ENCODE measurements around the gene FHOD3.
A peak's percentile ranks its signal among the peaks of the same experiment; 100 is the strongest.

The FHOD3 gene

GRCh38 chr18:36680042-36680441, 382.5 kb downstream of the FHOD3 start:
- Histone ChIP-seq H3K4me1 (ENCODE audit: control insufficient read depth in 1 of 2, insufficient read depth in 2 of 2, low read length in 2 of 2) (no peaks in the 10 kb centered on the region), H3K4me3 (ENCODE audit: low read depth in 1 of 2, low read length in 2 of 2) (no peak overlapping the region), H3K9me3 (ENCODE audit: control insufficient read depth in 1 of 2, low read length in 2 of 2) (peaks cover 4% of the 10 kb centered on the region in 2 donors), H3K27ac (ENCODE audit: low read length) (no peak overlapping the region), H3K36me3 (ENCODE audit: control insufficient read depth in 1 of 2, insufficient read depth in 2 of 2, low read length in 2 of 2) (no peaks in the 10 kb centered on the region), H3K27me3 (ENCODE audit: low read depth, low read length) (no peaks in the 10 kb centered on the region)

- no peaks in the 10 kb centered on the region for H3K27me3 ChIP-seq (ENCODE audit: low read depth, low read length)
- no peak overlapping the region for H3K4me3 ChIP-seq (ENCODE audit: low read depth in 1 of 2, low read length in 2 of 2)
- peaks cover 0 to under 1% of the 10 kb centered on the region in 2 donors for H3K4me1 ChIP-seq (ENCODE audit: control insufficient read depth in 1 of 2, insufficient read depth in 2 of 2, low read length in 2 of 2)
- no peaks in the 10 kb centered on the region for H3K36me3 ChIP-seq (ENCODE audit: control insufficient read depth in 1 of 2, insufficient read depth in 2 of 2, low read length in 2 of 2)
- no peak overlapping the region for H3K27ac ChIP-seq (ENCODE audit: low read length)
- peaks cover 0 to 4% of the 10 kb centered on the region in 2 donors for H3K9me3 ChIP-seq (ENCODE audit: control insufficient read depth in 1 of 2, low read length in 2 of 2)
These were observed 388.1 kb downstream of the FHOD3 start for GRCh38 chr18:36685580-36685979.

DNA sequence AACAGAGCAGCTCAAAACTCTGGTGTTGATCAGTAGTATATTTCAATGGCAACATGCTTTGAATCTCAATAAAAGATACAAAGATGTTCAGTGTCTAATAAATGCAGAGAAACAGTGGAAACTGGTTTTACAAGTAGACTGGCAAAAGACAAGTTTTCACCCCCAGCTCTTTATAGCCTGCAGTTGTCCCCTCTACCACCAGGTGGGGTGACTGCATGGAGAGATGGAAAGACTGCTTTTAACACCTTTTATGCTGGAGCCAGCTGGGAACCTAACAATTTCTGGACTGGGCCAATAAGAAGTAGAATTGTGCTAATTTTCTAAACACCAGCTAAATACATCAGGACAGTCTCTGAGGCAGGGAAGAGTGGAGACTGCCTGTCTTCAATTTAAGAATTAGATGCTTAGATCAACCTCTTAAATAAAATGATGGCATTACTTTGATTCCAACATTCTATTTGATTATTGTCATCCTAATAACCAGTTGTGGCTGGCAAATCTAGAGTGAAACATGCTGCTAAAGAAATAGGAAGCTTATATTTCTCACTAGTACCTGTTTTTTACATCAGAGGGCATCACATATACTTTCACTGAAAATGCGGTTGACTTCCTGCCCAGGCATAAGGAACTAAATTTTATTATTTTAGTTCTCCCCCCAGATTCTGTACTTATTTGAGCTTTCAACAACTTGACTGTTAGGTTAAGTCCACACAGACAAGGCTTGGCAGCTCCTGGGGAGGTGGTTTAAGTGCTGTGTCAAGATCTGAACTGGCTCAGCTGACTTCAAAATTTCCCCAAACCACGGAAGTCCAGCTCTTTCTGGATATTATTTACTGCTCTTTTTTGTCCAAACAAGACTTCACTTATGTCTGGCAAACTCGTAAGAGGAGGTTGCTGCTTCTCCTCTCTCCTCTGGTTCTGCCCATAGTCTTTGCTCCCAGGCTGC, 390.8 kb downstream of the FHOD3 start:
- Histone ChIP-seq H3K36me3 (ENCODE audit: control insufficient read depth in 1 of 2, insufficient read depth in 2 of 2, low read length in 2 of 2) (no peaks in the 10 kb centered on the region), H3K4me1 (ENCODE audit: control insufficient read depth in 1 of 2, insufficient read depth in 2 of 2, low read length in 2 of 2) (peaks cover 0 to 17% of the 10 kb centered on the region in 2 donors), H3K9me3 (ENCODE audit: control insufficient read depth in 1 of 2, low read length in 2 of 2) (peaks cover 0 to 4% of the 10 kb centered on the region in 2 donors), H3K27ac (ENCODE audit: low read length) (no peak overlapping the region), H3K27me3 (ENCODE audit: low read depth, low read length) (no peaks in the 10 kb centered on the region), H3K4me3 (ENCODE audit: low read depth in 1 of 2, low read length in 2 of 2) (no peak overlapping the region)

DNA sequence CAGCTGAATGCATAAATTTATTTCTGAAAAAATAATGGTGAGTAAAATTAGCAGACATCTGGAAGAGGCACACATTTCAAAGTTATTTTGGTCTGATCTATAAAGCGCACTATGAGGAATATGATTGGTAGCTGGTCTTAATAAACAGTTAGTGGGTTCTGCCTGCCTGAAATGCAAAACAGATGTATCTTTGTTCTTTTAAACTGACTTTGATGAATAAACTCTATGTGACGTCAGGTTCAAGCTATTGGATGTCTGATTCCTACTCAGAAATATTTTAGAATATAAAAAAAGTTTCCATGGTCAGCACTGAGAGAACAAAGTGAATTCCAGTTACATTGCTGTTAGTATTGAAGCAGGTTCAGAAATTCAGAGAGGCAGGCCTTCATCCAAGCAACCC, 394.9 kb downstream of the FHOD3 start:
- Histone ChIP-seq H3K4me3 (ENCODE audit: low read depth in 1 of 2, low read length in 2 of 2) (peak overlapping the region in 1 of 2 donors; percentile 60), H3K9me3 (ENCODE audit: control insufficient read depth in 1 of 2, low read length in 2 of 2) (no peaks in the 10 kb centered on the region), H3K4me1 (ENCODE audit: control insufficient read depth in 1 of 2, insufficient read depth in 2 of 2, low read length in 2 of 2) (peaks cover 0 to 17% of the 10 kb centered on the region in 2 donors), H3K27ac (ENCODE audit: low read length) (peak overlapping the region; percentile 50), H3K36me3 (ENCODE audit: control insufficient read depth in 1 of 2, insufficient read depth in 2 of 2, low read length in 2 of 2) (no peaks in the 10 kb centered on the region), H3K27me3 (ENCODE audit: low read depth, low read length) (no peaks in the 10 kb centered on the region)

DNA sequence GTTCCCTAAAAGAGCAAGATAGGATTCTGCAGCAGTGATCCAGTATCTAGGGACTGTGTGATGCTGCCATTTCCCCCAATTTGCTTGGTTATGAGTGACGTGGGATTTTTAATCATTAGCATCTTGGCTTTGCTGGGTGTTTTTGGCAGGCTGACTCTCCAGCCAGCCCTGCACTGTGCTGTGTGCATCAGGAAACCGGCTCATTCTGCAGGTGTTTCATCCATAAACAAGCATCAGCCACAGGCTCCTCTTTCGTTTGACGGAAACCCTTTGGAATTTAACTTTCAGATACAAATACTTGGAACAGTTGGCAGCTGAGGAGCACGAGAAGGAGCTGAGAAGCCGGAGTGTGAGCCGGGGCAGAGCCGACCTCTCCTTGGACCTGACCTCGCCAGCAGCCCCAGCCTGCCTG, 395.4 kb downstream of the FHOD3 start:
- no peaks in the 10 kb centered on the region for H3K36me3 ChIP-seq (ENCODE audit: control insufficient read depth in 1 of 2, insufficient read depth in 2 of 2, low read length in 2 of 2)
- H3K27ac ChIP-seq (ENCODE audit: low read length): peak overlapping the region; percentile 50
- no peaks in the 10 kb centered on the region for H3K9me3 ChIP-seq (ENCODE audit: control insufficient read depth in 1 of 2, low read length in 2 of 2)
- peak overlapping the region; percentile 43 to 60 for H3K4me3 ChIP-seq (ENCODE audit: low read depth in 1 of 2, low read length in 2 of 2)
- no peaks in the 10 kb centered on the region for H3K27me3 ChIP-seq (ENCODE audit: low read depth, low read length)
- H3K4me1 ChIP-seq (ENCODE audit: control insufficient read depth in 1 of 2, insufficient read depth in 2 of 2, low read length in 2 of 2): peaks cover 0 to 17% of the 10 kb centered on the region in 2 donors

DNA sequence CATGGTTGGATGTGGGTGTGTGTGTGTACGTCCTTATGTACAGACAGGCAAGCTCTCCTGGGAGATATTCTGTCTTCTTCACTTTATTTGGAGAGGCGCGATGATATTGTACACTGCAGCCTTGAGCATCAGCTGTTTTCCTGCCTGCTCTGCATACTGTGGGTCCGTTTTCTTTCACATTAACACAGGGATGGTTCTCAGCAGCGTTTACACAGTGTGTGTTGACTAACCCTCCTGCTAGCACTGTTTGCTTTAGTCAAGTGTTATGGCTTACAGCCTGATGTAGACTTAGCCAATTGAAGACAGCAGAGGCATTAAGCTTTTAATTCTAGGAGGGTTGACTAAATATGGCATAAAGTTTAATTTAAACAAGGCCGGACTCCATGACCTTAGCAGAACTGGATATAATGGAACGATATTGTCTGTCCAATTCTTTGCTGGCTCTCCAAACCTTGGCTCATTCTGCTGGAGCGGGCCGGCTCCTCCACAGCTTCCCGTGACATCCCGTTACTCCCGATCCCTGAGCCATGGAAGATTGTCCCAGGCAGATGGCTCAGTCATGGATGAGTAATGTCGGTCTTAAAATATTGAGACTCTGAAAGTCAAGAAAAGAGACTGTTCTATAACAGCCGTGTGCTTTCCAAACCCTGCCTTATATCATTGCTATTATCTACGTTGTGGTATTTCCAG, 396.6 kb downstream of the FHOD3 start:
- peak overlapping the region; percentile 50 for H3K27ac ChIP-seq (ENCODE audit: low read length)
- H3K4me3 ChIP-seq (ENCODE audit: low read depth in 1 of 2, low read length in 2 of 2): peak overlapping the region; percentile 43 to 60
- H3K36me3 ChIP-seq (ENCODE audit: control insufficient read depth in 1 of 2, insufficient read depth in 2 of 2, low read length in 2 of 2): no peaks in the 10 kb centered on the region
- no peaks in the 10 kb centered on the region for H3K27me3 ChIP-seq (ENCODE audit: low read depth, low read length)
- no peaks in the 10 kb centered on the region for H3K9me3 ChIP-seq (ENCODE audit: control insufficient read depth in 1 of 2, low read length in 2 of 2)
- H3K4me1 ChIP-seq (ENCODE audit: control insufficient read depth in 1 of 2, insufficient read depth in 2 of 2, low read length in 2 of 2): peaks cover 0 to 17% of the 10 kb centered on the region in 2 donors

GRCh38 chr18:36695806-36696205, 398.3 kb downstream of the FHOD3 start:
- no peak overlapping the region for H3K4me3 ChIP-seq (ENCODE audit: low read depth in 1 of 2, low read length in 2 of 2)
- H3K36me3 ChIP-seq (ENCODE audit: control insufficient read depth in 1 of 2, insufficient read depth in 2 of 2, low read length in 2 of 2): no peaks in the 10 kb centered on the region
- H3K9me3 ChIP-seq (ENCODE audit: control insufficient read depth in 1 of 2, low read length in 2 of 2): no peaks in the 10 kb centered on the region
- H3K27ac ChIP-seq (ENCODE audit: low read length): no peak overlapping the region
- H3K27me3 ChIP-seq (ENCODE audit: low read depth, low read length): no peaks in the 10 kb centered on the region
- peaks cover 0 to 14% of the 10 kb centered on the region in 2 donors for H3K4me1 ChIP-seq (ENCODE audit: control insufficient read depth in 1 of 2, insufficient read depth in 2 of 2, low read length in 2 of 2)

- Histone ChIP-seq H3K27me3 (ENCODE audit: low read depth, low read length) (no peaks in the 10 kb centered on the region), H3K4me1 (ENCODE audit: control insufficient read depth in 1 of 2, insufficient read depth in 2 of 2, low read length in 2 of 2) (no peaks in the 10 kb centered on the region), H3K4me3 (ENCODE audit: low read depth in 1 of 2, low read length in 2 of 2) (no peak overlapping the region), H3K9me3 (ENCODE audit: control insufficient read depth in 1 of 2, low read length in 2 of 2) (no peaks in the 10 kb centered on the region), H3K36me3 (ENCODE audit: control insufficient read depth in 1 of 2, insufficient read depth in 2 of 2, low read length in 2 of 2) (no peaks in the 10 kb centered on the region), H3K27ac (ENCODE audit: low read length) (no peak overlapping the region)
These were observed 400.4 kb downstream of the FHOD3 start for GRCh38 chr18:36697905-36698304.

DNA sequence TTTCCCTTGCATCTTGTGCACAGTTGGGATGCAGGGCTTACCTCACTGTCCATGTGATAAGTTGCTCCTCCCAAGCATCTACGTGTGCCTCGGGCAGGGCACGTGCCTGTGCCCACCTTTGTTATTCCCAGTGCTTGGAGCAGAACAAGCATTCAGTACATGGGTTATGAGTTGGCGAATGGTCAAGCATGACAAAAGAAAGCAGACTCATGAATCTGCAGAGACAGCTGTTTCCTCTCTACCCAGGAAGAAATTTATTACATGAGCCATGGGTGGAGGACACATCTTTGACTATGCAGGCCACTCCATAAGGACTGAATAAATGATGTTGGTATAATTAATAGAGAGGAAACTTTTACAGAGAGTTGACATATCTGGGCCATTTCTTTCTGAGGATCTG, 403.4 kb downstream of the FHOD3 start:
- peaks cover 0 to 12% of the 10 kb centered on the region in 2 donors for H3K4me1 ChIP-seq (ENCODE audit: control insufficient read depth in 1 of 2, insufficient read depth in 2 of 2, low read length in 2 of 2)
- no peaks in the 10 kb centered on the region for H3K9me3 ChIP-seq (ENCODE audit: control insufficient read depth in 1 of 2, low read length in 2 of 2)
- H3K4me3 ChIP-seq (ENCODE audit: low read depth in 1 of 2, low read length in 2 of 2): no peak overlapping the region
- no peaks in the 10 kb centered on the region for H3K36me3 ChIP-seq (ENCODE audit: control insufficient read depth in 1 of 2, insufficient read depth in 2 of 2, low read length in 2 of 2)
- H3K27ac ChIP-seq (ENCODE audit: low read length): no peak overlapping the region
- no peaks in the 10 kb centered on the region for H3K27me3 ChIP-seq (ENCODE audit: low read depth, low read length)

- Histone ChIP-seq H3K27me3 (ENCODE audit: low read depth, low read length) (no peaks in the 10 kb centered on the region), H3K4me1 (ENCODE audit: control insufficient read depth in 1 of 2, insufficient read depth in 2 of 2, low read length in 2 of 2) (peaks cover 0 to 12% of the 10 kb centered on the region in 2 donors), H3K4me3 (ENCODE audit: low read depth in 1 of 2, low read length in 2 of 2) (no peak overlapping the region), H3K36me3 (ENCODE audit: control insufficient read depth in 1 of 2, insufficient read depth in 2 of 2, low read length in 2 of 2) (no peaks in the 10 kb centered on the region), H3K27ac (ENCODE audit: low read length) (no peak overlapping the region), H3K9me3 (ENCODE audit: control insufficient read depth in 1 of 2, low read length in 2 of 2) (no peaks in the 10 kb centered on the region)
These were observed 405.0 kb downstream of the FHOD3 start for GRCh38 chr18:36702401-36703013.

- Histone ChIP-seq H3K9me3 (ENCODE audit: control insufficient read depth in 1 of 2, low read length in 2 of 2) (no peaks in the 10 kb centered on the region), H3K4me1 (ENCODE audit: control insufficient read depth in 1 of 2, insufficient read depth in 2 of 2, low read length in 2 of 2) (peaks cover 0 to 12% of the 10 kb centered on the region in 2 donors), H3K27ac (ENCODE audit: low read length) (no peak overlapping the region), H3K4me3 (ENCODE audit: low read depth in 1 of 2, low read length in 2 of 2) (no peak overlapping the region), H3K36me3 (ENCODE audit: control insufficient read depth in 1 of 2, insufficient read depth in 2 of 2, low read length in 2 of 2) (peaks cover 0 to 3% of the 10 kb centered on the region in 2 donors), H3K27me3 (ENCODE audit: low read depth, low read length) (no peaks in the 10 kb centered on the region)
These were observed 406.6 kb downstream of the FHOD3 start for GRCh38 chr18:36704156-36704555.
